ENCODE results near the gene SCRG1.

The SCRG1 gene

DNA sequence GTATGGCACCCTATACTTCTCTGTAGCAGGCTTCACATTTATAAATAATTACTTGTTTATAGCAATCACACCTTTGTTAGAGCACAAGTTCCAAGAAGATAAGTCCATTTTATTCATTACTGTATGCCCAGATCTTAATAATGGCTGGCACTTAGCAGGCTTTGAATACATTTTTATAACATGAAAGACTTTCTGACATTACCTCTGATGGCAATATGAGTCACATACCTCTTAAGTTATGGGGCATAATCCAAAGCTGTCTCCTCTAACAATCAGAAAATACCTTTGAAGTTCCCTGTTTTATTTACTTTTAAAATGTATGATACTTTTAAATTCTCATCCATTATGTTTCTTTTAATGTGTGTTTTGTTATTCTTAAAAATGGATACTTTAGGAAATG lies 12.2 kb downstream of the SCRG1 start (continued):
- no peak for TF ChIP-seq ZNF561 (tag by site-specific recombination; IDR thresholded peaks at IDR 0.05; ENCODE audit: borderline replicate concordance)
- TF ChIP-seq ZFP3 (tag by site-specific recombination; IDR thresholded peaks at IDR 0.05; ENCODE audit: low read depth): no peak
- TF ChIP-seq, protein P1, sequence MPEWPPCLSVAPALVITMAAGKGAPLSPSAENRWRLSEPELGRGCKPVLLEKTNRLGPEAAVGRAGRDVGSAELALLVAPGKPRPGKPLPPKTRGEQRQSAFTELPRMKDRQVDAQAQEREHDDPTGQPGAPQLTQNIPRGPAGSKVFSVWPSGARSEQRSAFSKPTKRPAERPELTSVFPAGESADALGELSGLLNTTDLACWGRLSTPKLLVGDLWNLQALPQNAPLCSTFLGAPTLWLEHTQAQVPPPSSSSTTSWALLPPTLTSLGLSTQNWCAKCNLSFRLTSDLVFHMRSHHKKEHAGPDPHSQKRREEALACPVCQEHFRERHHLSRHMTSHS (tag by site-specific recombination; IDR thresholded peaks at IDR 0.05): no peak
- TF ChIP-seq ZBTB8A (tag by site-specific recombination; IDR thresholded peaks at IDR 0.05): no peak
- no peak for TF ChIP-seq ZSCAN18 (tag by site-specific recombination; IDR thresholded peaks at IDR 0.05)
- TF ChIP-seq IKZF3 (tag by site-specific recombination; IDR thresholded peaks at IDR 0.05): no peak
- no peak for TF ChIP-seq ZBTB17 (tag by site-specific recombination; IDR thresholded peaks at IDR 0.05)

GRCh38 chr4:173382349-173382748 lies 16.6 kb downstream of the SCRG1 start:
- ChIA-PET CTCF (no interaction called here), POLR2A (no interaction called here)
- Histone ChIP-seq H3K4me3 (ENCODE audit: low read depth, low read length) (no peak overlapping the region), H3K36me3 (ENCODE audit: control insufficient read depth in 2 of 2, insufficient read depth in 1 of 2, low read length in 2 of 2) (peaks cover 0 to 3% of the 10 kb centered on the region in 2 experiments; a peak in 1 of 3 replicates), H3K4me1 (ENCODE audit: control insufficient read depth, insufficient read depth, low read length) (no peaks in the 10 kb centered on the region), H3K27ac (ENCODE audit: extremely low read depth, low read depth, low read length) (no peak overlapping the region), H3K9me3 (ENCODE audit: control insufficient read depth, insufficient read depth, low read depth, low read length) (no peaks in the 10 kb centered on the region)
- no peak for TF ChIP-seq ZNF707 (tag by site-specific recombination; IDR thresholded peaks at IDR 0.05)
- TF ChIP-seq ZSCAN5A (tag by site-specific recombination; IDR thresholded peaks at IDR 0.05): no peak
- no peak for TF ChIP-seq PRDM4 (tag by site-specific recombination; IDR thresholded peaks at IDR 0.05)
- TF ChIP-seq ZXDB (tag by site-specific recombination; IDR thresholded peaks at IDR 0.05): no peak

DNA sequence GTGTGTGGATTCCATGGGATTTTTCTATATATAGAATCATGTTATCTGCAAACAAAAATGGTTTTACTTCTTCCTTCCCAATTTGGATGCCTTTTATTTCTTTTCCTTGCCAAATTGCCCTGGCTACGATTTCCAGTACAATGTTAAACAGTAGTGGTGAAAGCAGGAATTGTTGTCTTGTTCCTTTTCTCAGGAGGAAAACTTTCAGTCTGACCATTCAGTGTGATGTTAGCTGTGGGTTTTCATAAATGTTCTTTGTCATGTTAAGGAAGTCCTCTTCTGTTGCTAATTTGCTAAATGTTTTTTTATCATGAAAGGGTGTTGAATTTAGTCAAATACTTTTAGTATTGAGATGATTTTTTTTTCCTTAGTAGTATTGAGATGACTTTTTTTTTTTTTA lies 17.3 kb downstream of the SCRG1 start:
- ChIA-PET POLR2A (interaction anchor here (1.0 kb wide), 1 partner anchor 47 kb away, joined by 3 read pairs; the partner anchor contains the start of gene HMGB2), CTCF (no interaction called here)
- Histone ChIP-seq H3K27ac (ENCODE audit: extremely low read depth, low read depth, low read length) (no peak overlapping the region), H3K4me1 (ENCODE audit: control insufficient read depth, insufficient read depth, low read length) (no peaks in the 10 kb centered on the region), H3K36me3 (ENCODE audit: control insufficient read depth in 2 of 2, insufficient read depth in 1 of 2, low read length in 2 of 2) (peaks cover 0 to 3% of the 10 kb centered on the region in 2 experiments; a peak in 1 of 3 replicates), H3K9me3 (ENCODE audit: control insufficient read depth, insufficient read depth, low read depth, low read length) (no peaks in the 10 kb centered on the region), H3K4me3 (ENCODE audit: low read depth, low read length) (no peak overlapping the region)
- TF ChIP-seq BCL11B (tag by site-specific recombination; IDR thresholded peaks at IDR 0.05; ENCODE audit: low read depth): no peak
- TF ChIP-seq KLF8 (tag by site-specific recombination; IDR thresholded peaks at IDR 0.05): no peak
- TF ChIP-seq MYNN (tag by site-specific recombination; IDR thresholded peaks at IDR 0.05; ENCODE audit: borderline replicate concordance): no peak
- TF ChIP-seq ZFP69B (tag by site-specific recombination; IDR thresholded peaks at IDR 0.05): no peak
- no peak for TF ChIP-seq ZNF423 (tag by site-specific recombination; IDR thresholded peaks at IDR 0.05)
- TF ChIP-seq ZNF639 (tag by site-specific recombination; IDR thresholded peaks at IDR 0.05): no peak
- TF ChIP-seq HOXD13 (CRISPR knock-in tag; IDR thresholded peaks at IDR 0.05; ENCODE audit: borderline replicate concordance): no peak
- no peak for TF ChIP-seq ZNF23 (tag by site-specific recombination; IDR thresholded peaks at IDR 0.05; ENCODE audit: borderline replicate concordance)
- TF ChIP-seq ZNF302 (tag by site-specific recombination; IDR thresholded peaks at IDR 0.05; ENCODE audit: low read depth): no peak

Data from HEK293 (cell line).